B cell (primary cell): ENCODE results near the gene WRAP73. TPM values are rescaled to one million over a fixed set of nuclear protein-coding genes. Genes with fewer than 3 reads are reported as not detected.

Source experiments
- ATAC-seq: fragments of 200-7000 bp; cut with Tn5 transposase; one replicate; pipeline ENCODE4 v1.10.0; 2021; ENCODE audit warnings: low read depth, mild to moderate bottlenecking, moderate number of reproducible peaks, moderate library complexity
- CTCF ChIA-PET: fragments of 350-600 bp; sonication (Branson Sonifier 250); formaldehyde crosslinking; loops from one replicate; lab custom pipeline; 2021; ENCODE audit warnings: antibody characterized with exemption, inconsistent platforms; lab: Charles Lee
- POLR2A ChIA-PET: fragments of 350-600 bp; sonication (Branson Sonifier 250); formaldehyde crosslinking; loops from one replicate; lab custom pipeline; 2021; ENCODE audit warnings: antibody characterized with exemption; lab: Charles Lee
- DNase-seq: peaks from one replicate; pipeline ENCODE4 v3.0.0; 2013
- H2AFZ ChIP-seq: 2 replicates; pipeline ENCODE4 v1.6.1; 2012; ENCODE audit warnings: mild to moderate bottlenecking, low read depth, low read length; ENCODE audit not compliant: insufficient read depth, poor library complexity, severe bottlenecking
- H3K27ac ChIP-seq, 2 donors: 1 replicate in 1 of 2; 2 replicates in 1 of 2; pipeline ENCODE4 v1.5.1; 2012 to 2013; ENCODE audit warnings: low read length in 2 of 2, mild to moderate bottlenecking in 2 of 2, moderate library complexity in 1 of 2
- H3K27me3 ChIP-seq, 4 experiments: fragments of 200-600 bp in 1 of 4; sonication (generic) in 1 of 4; replicated peaks in 1 of 4; 1 replicate in 2 of 4; 2 replicates in 2 of 4; pipeline versions ENCODE4 v1.6.1 to v1.7.0; 2013 to 2016; ENCODE audit warnings: low read length in 3 of 4, mild to moderate bottlenecking in 2 of 4, mixed read lengths in 1 of 4, moderate library complexity in 1 of 4; ENCODE audit not compliant: insufficient read depth in 4 of 4, control insufficient read depth in 3 of 4; ENCODE audit errors: control extremely low read depth in 1 of 4
- H3K36me3 ChIP-seq, 2 experiments: replicated peaks in 1 of 2; 1 replicate in 1 of 2; 2 replicates in 1 of 2; pipeline versions ENCODE4 v1.6.1 to v1.7.1; 2013; ENCODE audit warnings: low read length in 1 of 2; ENCODE audit not compliant: insufficient read depth in 2 of 2, control insufficient read depth in 1 of 2; ENCODE audit errors: control extremely low read depth in 1 of 2, extremely low read depth in 1 of 2
- H3K4me1 ChIP-seq, 2 donors: fragments of 200-600 bp in 1 of 2; sonication (generic) in 1 of 2; 1 replicate in 1 of 2; 2 replicates in 1 of 2; pipeline versions ENCODE4 v1.5.1 to v1.6.1; 2013 to 2017; ENCODE audit warnings: low read length in 2 of 2; ENCODE audit not compliant: control insufficient read depth in 2 of 2, insufficient read depth in 2 of 2
- H3K4me2 ChIP-seq: replicated peaks from 2 replicates; pipeline ENCODE3; 2012; ENCODE audit warnings: mild to moderate bottlenecking, low read depth, low read length; ENCODE audit not compliant: poor library complexity, severe bottlenecking
- H3K4me3 ChIP-seq, 5 experiments: fragments of 200-600 bp in 1 of 5; sonication (generic) in 1 of 5; 1 replicate in 3 of 5; 2 replicates in 2 of 5; pipeline versions ENCODE4 v1.5.1 to v1.7.0; 2011 to 2016; ENCODE audit warnings: low read length in 4 of 5, mild to moderate bottlenecking in 4 of 5, low read depth in 2 of 5, control low read depth in 1 of 5, moderate library complexity in 1 of 5; ENCODE audit not compliant: insufficient read depth in 1 of 5; ENCODE audit errors: control extremely low read depth in 1 of 5, extremely low read depth in 1 of 5
- H3K79me2 ChIP-seq: fragments of 200-600 bp; sonication (generic); one replicate; pipeline ENCODE4 v1.6.0; 2016; ENCODE audit warnings: low read length; ENCODE audit not compliant: control insufficient read depth, insufficient read depth
- H3K9ac ChIP-seq: fragments of 200-600 bp; sonication (generic); 2 replicates; pipeline ENCODE4 v1.6.1; 2017; ENCODE audit warnings: mild to moderate bottlenecking, low read length, moderate library complexity
- H3K9me3 ChIP-seq, 3 donors: one replicate each; pipeline versions ENCODE4 v1.6.1 to v1.7.1; 2013; ENCODE audit warnings: low read length in 2 of 3; ENCODE audit not compliant: control insufficient read depth in 2 of 3, insufficient read depth in 1 of 3; ENCODE audit errors: control extremely low read depth in 1 of 3
- H4K20me1 ChIP-seq: 2 replicates; pipeline ENCODE4 v1.6.0; 2012; ENCODE audit warnings: mild to moderate bottlenecking, low read length; ENCODE audit not compliant: insufficient read depth, control insufficient read depth, poor library complexity, severe bottlenecking
- H3K27ac Mint-ChIP-seq: one replicate; pipeline ENCODE4 v1.8.0; 2021; ENCODE audit warnings: mixed read lengths
- H3K27me3 Mint-ChIP-seq: one replicate; pipeline ENCODE4 v1.8.0; 2021; ENCODE audit warnings: mixed read lengths
- H3K4me1 Mint-ChIP-seq: one replicate; pipeline ENCODE4 v1.8.0; 2021; ENCODE audit warnings: mixed read lengths
- H3K4me3 Mint-ChIP-seq: one replicate; pipeline ENCODE4 v1.8.0; 2021; ENCODE audit warnings: mixed read lengths
- H3K9me3 Mint-ChIP-seq: one replicate; pipeline ENCODE4 v1.8.0; 2022; ENCODE audit warnings: mixed read lengths; ENCODE audit not compliant: insufficient read depth
- CTCF ChIP-seq: fragments of 200-600 bp; IDR thresholded peaks from one replicate; pipeline ENCODE4 v1.8.0; 2022; ENCODE audit warnings: antibody characterized with exemption, mild to moderate bottlenecking
- EZH2 ChIP-seq: IDR thresholded peaks from 2 replicates; pipeline ENCODE4 v1.6.1; 2012; ENCODE audit warnings: borderline replicate concordance, low read depth, mild to moderate bottlenecking, moderate library complexity, low read length; ENCODE audit not compliant: insufficient read depth, poor library complexity, severe bottlenecking
- WGBS: methylation state at CpG from one replicate; pipeline ENCODE4 v1.1.5; 2013; ENCODE audit warnings: missing lambda C conversion rate; ENCODE audit not compliant: insufficient coverage; 5-methylcytosine and 5-hydroxymethylcytosine counted together
- intact Hi-C: fragments of 100-400 bp; cut with micrococcal nuclease; formaldehyde crosslinking; loops from one replicate; pipeline ENCODE4 v1.10.0; 2022
- polyA plus RNA-seq: library from polyadenylated mRNA; depleted of rRNA; stranded (reverse); fragments of >200 nt; gene quantifications from 2 replicates; pipeline ENCODE4 v1.2.3, GENCODE V29; 2012
- total RNA-seq, 2 donors: library from RNA; stranded (reverse); fragments of 120-200 nt in 1 of 2; gene quantifications; 1 replicate in 1 of 2; 2 replicates in 1 of 2; pipeline versions ENCODE4 v1.2.3 to v1.2.4, GENCODE V29; 2013 to 2022

The WRAP73 gene
- total and polyA plus RNA-seq, 2 donors (not counting 1 experiment from before 2014, with no cell fraction given): 37.1 to 68.5 TPM

GRCh38 chr1:3640121-3640837 lies 9.6 kb downstream of the WRAP73 start:
- Mint-ChIP-seq H3K4me3 (no peak overlapping the region), H3K4me1 (no peaks in the 10 kb centered on the region), H3K27ac (no peak overlapping the region), H3K27me3 (no peaks in the 10 kb centered on the region), H3K9me3 (no peaks in the 10 kb centered on the region)
- no peaks in the 10 kb centered on the region for H4K20me1 ChIP-seq
- H3K4me3 ChIP-seq: no peak overlapping the region
- TF ChIP-seq EZH2 (no peak), CTCF (no peak)
- H2AFZ ChIP-seq: no peak overlapping the region
- H3K4me2 ChIP-seq: no peak overlapping the region
- intact Hi-C loops: no loop called here
- H3K36me3 ChIP-seq: peaks cover 3 to 43% of the 10 kb centered on the region in 2 experiments
- ATAC-seq: no peak
- POLR2A ChIA-PET: no interaction called here
- H3K9ac ChIP-seq: no peak overlapping the region
- no peaks in the 10 kb centered on the region for H3K27me3 ChIP-seq
- H3K27ac ChIP-seq: no peak overlapping the region
- no peak for DNase-seq
- WGBS: 94% methylated on average over 34 of the region's 36 CpGs
- H3K79me2 ChIP-seq: peaks cover 10% of the 10 kb centered on the region
- no peaks in the 10 kb centered on the region for H3K4me1 ChIP-seq
- CTCF ChIA-PET: no interaction called here
- no peaks in the 10 kb centered on the region for H3K9me3 ChIP-seq

- Histone ChIP-seq H2AFZ (no peak overlapping the region), H3K4me3 (no peak overlapping the region), H3K9ac (no peak overlapping the region), H3K4me2 (no peak overlapping the region), H3K27me3 (no peaks in the 10 kb centered on the region), H3K27ac (no peak overlapping the region), H4K20me1 (no peaks in the 10 kb centered on the region), H3K36me3 (peaks cover 0 to 46% of the 10 kb centered on the region in 2 experiments), H3K4me1 (no peaks in the 10 kb centered on the region), H3K9me3 (no peaks in the 10 kb centered on the region), H3K79me2 (peaks cover 10% of the 10 kb centered on the region)
- no peak overlapping the region for H3K27ac Mint-ChIP-seq
- DNase-seq (no peak), ATAC-seq (no peak)
- TF ChIP-seq CTCF (no peak), EZH2 (no peak)
- no peaks in the 10 kb centered on the region for H3K4me1 Mint-ChIP-seq
- ChIA-PET CTCF (interaction anchor here (1.4 kb wide), 1 partner anchor 18 kb away, joined by 4 read pairs; no protein-coding TSS in a partner anchor), POLR2A (no interaction called here)
- no peak overlapping the region for H3K4me3 Mint-ChIP-seq
- H3K27me3 Mint-ChIP-seq: no peaks in the 10 kb centered on the region
- H3K9me3 Mint-ChIP-seq: no peaks in the 10 kb centered on the region
- intact Hi-C loops: no loop called here
- WGBS: 100% methylated on average over 14 of the region's 23 CpGs
These were observed 10.4 kb downstream of the WRAP73 start for GRCh38 chr1:3639397-3639911.
